Stimulated activated CD4-positive, alpha-beta T cell treated with anti-CD3 and anti-CD28 coated beads, TNF-alpha, amount 100 ng/mL, for 1 hour (primary cell): ENCODE data around the gene MRPL44.
"Not testable (repeated sequence)": the region's sequence is repeated elsewhere in the genome, so short reads cannot be mapped to it uniquely, and the experiment has no call there.

Source experiments
- DNase-seq, 3 donors: peaks; one replicate each; pipeline ENCODE4 v3.0.0-alpha.2; 2020; ENCODE audit warnings: low read depth in 3 of 3, low spot score in 1 of 3

The MRPL44 gene

DNA sequence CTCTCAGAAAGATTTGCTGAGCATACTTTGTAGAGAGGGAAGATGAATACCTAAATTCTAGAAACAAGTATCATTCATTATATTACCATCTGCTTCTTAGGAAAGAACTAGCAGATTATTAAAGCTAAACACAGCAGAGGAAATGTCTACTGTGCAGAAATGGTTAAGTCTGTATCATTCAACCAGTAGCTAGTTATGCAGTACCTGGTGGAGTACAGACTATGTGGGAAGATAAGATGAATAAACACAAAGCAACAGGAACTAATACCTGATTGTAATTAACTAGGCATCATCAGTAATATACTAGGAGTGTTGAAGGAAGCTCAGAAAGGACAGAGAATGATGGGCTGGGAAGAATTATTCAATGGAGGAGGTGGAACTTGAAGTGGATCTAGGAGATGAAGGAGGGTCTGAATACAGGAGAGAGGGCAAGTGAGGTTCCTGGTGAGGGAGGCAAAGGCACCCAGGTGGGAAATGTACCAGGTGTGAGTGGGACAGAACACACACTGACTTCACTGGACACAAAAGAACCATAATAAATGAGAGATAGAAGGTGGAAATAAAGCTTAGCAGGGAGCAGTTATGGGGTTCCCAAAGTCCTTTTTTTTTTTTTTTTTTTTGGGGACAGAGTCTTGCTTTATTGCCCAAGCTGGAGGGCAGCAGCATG lies 21.7 kb upstream of the MRPL44 start:
- no peak for DNase-seq

DNA sequence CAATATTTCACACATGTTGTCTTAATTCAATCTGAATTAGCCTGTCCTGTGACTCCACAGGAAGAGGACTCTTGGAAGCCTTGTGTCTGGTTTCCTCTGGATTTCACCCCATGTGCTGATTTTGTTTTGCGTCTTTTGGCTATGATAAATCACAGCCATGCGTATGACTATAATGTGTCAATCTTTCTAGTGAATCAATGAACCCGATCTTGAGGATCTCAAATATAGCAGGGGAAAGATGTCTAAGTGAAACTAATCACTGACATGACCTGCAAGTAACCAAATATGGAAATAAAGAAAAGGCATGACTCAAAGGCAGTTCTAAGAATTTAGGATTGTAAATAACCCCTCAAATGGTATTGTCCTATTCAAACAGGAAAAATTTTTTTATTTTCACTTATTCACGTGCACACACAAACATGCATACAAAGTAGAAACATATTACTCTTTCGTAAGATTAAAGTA lies 20.4 kb upstream of the MRPL44 start:
- DNase-seq: no peak

DNA sequence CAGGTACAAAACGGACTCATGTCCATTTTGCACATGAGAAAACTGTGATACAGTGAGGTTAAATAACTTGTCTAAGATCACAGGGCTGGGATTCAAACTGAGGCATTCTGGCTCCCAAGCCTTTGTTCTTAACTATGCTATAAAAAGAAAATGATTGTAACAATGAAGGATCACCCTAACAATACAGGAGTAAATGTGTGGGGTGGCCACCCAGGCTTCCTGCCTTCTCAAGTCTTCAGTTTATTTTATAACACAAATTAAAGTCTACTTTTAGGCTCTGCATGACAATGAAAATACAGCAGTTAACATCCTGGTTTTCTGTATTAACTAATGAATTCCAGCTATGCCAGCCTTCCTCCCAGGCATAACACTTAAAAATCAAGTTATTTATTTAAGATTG lies 19.7 kb upstream of the MRPL44 start:
- no peak for DNase-seq

DNA sequence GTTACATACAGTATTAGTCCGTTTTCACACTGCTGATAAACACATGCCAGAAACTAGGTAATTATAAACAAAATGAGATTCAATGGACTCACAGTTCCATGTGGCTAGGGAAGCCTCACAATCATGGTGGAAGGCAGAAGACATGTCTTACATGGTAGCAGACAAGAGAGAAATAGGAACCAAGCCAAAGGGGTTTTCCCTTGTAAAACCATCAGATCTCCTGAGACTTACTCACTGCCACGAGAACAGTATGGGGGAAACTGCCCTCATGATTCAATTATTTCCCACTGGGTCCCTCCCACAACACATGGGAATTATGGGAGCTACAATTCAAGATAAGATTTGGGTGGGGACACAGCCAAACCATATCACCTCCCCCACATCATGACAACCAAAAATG lies 17.8 kb upstream of the MRPL44 start:
- not testable (repeated sequence) for DNase-seq

DNA sequence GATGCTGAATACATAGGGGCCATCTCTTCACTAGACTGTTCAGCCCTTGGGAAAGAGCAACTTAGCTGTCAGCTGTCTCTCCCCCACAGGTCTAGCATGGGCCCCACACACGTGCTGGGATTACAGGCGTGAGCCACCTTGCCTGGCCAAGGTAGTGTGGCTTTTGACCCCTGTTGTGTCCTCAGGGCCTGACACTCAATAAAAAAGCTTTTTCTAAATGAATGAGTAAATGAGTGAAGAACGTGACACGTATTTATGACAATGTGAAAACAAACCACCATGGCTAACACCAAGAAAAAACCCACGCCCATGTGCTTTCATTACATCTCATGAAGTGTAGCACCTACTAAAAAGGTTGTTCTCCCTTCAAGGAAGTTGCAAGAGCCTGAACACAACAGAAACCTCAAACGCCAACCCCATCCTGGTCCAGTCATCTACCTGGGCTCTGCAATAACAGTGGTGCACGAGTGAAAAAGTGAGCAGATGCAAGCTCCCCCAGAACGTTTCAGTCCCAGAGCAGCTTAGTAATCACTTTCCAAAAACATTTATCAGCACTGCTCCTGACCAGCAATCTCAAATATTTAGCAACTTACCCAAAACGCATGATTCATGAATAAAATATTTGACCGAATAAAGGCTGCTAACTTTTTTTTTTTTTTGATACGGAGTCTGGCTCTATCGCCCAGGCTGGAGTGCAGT lies 15.5 kb upstream of the MRPL44 start:
- DNase-seq: peak in 1 of 3 donors; percentile 34

DNA sequence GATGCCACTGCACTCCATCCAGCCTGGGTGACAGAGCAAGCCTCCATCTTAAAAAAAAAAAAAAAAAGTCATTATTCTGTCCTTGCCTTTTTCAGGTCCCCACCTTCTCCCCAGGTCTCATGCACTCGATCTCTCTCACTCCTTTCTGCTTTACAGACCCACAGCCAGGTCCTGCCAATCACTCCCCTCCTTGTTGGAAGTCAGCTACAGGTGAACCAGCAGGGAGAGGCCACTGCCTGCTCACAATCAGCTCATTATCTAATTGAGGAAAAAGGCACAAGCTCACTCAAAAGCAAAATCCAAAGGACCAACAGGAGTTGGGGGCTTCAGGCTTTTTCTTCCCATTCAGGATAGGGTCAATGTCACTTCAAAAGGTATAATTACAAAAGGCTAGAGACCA lies 14.1 kb upstream of the MRPL44 start:
- DNase-seq: no peak

DNA sequence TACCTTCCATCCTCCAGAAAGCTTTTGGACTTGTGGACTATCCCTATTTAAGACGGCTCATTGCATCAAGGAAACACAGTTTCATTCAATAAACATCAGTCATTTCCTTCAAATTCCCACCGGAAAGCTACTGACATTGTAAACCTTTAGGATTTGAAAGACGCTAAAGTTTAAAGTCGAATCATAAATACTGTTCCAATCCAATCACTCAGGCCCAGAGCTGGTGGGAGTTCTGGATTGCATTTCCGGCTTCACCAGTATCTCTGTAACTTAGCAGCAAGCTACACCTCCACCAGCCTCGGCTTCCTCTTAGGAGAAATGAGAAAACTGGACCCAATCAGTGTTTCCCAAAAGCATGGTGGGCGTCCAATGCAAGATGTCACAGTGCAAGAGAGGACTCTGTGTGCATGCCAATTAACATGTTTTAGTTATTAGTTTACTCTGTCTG lies 13.7 kb upstream of the MRPL44 start:
- DNase-seq: no peak

DNA sequence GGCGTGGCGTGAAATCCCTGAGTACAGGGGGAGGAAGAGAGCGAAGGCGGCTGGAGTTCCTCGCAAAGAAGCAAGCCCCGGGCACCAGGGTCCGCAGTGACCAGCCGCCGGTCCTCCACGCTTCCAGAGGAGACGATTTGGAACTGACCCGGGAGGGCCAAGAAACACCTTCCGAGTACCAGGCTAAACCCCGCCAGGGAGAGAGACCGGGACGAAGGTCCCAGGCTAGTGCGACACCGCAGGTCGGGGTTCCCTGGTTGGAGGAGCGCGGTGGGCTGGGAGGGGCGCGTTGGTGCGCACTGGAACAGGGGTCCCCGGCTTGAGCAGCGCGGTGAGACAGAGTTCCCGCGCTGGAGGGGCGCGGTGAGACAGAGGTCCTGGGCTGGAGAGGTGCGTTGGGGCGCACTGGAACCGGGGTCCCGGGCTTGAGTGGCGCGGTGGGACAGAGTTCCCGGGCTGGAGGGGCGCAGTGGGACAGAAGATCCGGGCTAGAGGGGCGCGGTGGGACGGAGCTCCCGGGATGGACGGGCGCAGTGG lies 13.0 kb upstream of the MRPL44 start:
- no peak for DNase-seq

DNA sequence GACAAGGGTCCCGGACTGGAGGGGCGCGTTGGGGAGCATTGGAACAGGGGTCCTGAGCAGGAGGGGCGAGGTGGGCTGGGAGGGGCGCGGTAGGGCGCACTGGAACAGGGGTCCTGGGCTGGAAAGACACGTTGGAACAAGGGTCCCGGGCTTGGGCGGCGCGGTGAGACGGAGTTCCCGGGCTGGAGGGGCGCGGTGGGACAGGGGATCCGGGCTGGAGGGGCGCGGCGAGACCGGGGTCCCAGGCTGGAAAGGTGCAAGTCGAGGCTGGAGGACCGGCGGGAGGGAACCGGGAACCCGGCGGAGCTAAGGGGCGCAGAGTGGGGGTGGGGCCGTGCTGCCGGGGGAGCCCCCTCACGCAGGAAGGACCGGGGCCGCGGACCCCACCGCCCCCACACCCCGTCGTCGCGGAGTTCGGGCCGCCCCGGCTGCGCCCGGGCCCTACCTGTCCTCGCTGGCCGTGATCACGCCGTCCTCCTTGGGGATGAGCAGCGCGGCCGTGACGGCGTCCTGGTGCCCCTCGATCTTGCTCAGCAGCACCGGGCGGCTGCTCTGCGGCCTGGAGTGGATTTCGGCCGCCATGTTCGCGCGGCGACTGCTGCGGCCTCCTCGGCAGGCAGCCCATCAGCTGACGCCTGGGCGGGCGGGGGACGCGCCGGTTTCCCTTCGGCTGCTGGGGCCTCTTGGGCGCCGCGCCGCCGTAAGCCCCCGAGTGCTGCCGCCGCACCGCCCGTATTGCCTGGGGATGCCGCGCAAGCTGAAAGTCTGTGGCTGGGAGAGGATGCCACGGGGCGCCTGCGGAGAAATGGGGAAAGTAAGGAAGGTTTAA lies 12.3 kb upstream of the MRPL44 start, which contains the start of gene WDFY1:
Gene WDFY1, minus strand, starts transcription at position 633 of the 829 bp plus-strand sequence. Its CDS starts 51 bp downstream, at position 582.
- peak; percentile 52 to 71 (median 57) for DNase-seq

DNA sequence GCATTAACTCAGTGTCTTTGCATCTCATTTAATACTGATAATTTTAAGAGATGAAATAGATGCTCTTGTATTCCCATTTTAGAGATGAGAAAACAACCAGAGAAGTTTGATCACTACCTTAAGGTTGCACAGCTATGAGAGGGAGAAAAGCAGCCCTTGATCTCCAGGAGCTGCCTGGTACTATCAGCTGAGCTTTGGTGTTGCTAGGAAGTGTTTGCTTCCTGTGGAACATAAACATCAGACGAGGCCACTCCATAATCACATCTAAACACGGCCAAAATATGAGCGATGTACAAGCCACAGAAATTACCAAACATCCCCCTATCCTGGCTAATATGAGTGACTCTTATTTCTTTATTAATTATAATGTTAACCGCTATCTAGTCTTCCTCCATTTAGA lies 11.5 kb upstream of the MRPL44 start:
- no peak for DNase-seq

DNA sequence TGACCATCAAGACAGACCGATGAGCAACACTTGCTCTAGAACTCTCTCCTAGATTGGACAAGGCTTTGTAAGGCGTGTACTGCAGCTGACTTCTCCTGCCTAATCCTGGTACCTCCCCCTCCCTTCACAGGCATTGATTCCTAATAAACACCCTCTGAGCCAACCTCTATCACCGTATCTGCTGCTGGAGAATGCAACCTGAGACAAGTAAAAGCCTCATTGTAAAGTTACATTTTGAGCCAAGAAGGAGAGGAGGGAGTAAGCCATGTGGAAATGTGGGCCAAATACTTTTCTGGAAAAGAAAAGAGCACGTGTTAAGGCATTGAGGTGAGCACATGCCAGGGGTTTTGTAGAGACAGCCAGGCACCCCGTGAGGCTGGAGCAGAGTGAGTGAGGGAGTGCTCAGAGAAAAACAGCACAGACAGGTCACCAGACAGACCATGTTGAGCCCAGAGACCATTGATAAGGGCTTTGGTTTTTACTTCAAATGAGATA lies 9.5 kb upstream of the MRPL44 start:
- no peak for DNase-seq

DNA sequence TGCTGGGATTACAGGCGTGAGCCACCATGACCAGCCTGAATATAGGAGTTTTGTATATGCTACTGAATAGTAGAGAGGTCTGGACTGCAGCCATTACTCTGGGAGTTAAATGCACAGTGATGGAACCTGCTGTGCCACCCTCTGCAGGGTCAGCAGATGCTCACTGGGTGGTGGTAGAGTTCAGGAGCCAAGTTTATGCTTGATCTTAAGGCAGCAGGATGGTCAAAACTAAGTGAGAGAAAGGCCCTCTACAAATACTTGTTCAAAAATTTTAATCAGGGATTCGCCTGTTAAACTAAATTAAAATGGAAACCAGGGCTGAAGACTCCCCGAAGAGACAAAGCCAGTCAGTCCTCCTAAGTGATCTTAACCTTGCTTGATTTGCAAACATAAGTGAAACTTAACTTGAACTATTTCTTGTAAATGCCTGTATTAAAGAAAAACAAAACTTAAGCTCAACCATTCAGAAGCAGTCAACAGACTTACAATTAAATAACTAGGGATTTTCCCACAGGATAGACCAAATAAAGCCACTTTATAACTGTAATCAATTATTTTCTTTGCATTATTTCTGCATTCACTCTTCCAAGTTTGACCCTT lies 7.9 kb upstream of the MRPL44 start:
- DNase-seq: no peak

DNA sequence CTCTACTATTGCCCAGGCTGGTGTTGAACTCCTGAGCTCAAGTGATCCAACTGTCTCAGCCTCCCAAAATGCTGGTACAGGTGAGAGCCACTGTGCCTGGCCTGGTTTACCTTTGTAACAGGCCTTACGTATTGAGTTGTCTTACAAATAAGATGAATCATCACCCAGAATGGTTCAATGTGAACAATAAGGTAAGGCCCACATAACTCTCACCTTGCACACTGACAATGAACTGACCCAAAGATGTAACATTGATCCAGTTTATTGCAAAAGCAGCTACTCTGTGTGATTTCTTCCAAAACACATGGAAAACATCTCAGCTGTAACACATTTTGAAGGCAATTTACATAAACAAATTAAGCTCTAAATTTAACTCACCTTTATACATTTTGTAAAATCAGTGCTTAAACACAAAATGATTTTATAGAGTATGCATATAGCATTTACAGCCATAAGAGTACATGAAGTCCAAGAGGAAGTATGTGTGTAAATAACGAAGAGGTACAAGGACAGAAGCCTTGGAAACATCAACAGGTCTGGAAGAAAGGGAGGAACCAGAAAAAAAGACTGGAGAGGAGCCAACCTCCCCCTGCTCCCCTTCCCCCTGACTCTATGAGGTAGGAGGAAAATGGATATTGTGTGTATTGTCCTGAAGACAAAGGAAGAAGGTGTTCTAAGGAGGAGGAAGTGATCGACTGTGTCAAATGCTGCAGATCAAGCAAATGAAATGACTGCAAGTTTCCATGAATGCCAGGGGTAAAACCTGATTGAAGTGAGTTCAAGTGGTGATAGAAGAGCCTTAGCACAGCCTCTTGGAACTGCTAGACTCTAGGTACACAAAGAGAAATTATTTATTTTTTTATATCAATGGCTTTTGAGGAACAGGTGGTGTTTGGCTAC lies 6.6 kb upstream of the MRPL44 start:
- no peak for DNase-seq

DNA sequence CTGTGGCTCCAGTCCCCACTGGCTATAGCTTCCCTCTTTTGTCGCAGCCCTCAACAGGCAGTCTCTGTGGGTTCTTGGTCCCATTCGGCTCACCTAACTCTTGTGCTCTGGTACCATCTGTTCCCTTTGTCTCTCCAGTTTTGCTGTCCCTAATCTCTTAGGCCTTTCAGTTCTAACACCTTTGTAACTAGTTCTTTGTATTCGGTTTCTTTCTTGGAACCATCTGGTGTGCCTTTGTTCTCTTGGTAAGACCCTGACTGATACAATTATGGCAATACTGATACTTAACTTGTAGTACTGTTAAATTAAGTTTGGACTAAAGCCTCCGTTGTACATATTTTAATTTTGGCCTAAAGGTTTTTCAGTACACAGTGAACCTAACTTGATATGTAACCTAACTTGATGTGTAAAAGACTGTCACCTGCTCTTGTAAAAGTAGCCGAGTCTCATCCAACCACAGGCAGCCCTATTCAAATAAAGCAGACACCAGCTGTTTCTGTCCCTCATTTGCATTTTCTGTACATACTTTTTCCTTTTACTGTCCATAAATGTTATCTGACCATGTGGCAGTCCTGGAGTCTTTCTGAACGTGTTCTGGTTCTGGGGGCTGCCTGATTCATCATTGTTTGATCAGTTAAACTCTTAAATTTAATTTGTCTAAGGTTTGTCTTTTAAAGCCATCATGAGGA lies 4.8 kb upstream of the MRPL44 start:
- DNase-seq: no peak

DNA sequence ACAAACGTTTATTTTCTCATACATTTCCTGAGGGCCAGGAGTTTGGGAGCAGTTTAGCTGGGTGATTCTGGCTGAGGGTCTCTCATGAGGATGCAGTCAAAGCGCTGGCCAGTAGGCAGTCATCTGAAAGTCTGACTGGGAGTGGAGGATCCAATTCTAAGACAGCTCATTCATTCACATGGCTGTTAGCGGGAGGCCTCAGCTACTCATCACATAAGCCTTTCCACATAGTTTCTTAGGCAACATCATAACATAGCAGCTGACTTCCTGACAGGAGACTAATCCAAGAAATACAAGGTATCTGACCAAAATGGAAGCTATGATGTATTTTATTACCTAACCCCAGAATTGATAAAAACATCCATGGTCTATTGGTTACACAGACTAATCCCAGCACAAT lies 2.9 kb upstream of the MRPL44 start:
- no peak for DNase-seq

DNA sequence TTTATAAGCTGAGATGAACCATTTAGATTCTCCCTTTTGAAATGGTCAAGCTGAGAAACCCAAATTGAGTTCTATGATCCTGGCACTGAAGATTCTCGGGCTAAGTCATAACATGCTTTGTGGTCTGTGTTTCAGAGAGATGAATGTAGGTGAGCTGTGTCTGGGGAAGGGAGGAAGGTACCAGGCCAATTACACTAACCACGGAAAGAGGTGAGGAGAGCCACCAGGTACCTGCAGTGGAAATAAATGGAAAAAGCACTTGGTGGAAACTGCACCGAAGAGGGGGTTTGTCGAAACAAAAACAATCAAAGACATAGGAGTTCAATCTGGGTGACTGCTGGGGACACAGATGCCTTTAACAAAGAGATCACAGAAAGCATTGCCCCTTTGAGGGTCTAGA lies 963 bp upstream of the MRPL44 start:
- DNase-seq: no peak

DNA sequence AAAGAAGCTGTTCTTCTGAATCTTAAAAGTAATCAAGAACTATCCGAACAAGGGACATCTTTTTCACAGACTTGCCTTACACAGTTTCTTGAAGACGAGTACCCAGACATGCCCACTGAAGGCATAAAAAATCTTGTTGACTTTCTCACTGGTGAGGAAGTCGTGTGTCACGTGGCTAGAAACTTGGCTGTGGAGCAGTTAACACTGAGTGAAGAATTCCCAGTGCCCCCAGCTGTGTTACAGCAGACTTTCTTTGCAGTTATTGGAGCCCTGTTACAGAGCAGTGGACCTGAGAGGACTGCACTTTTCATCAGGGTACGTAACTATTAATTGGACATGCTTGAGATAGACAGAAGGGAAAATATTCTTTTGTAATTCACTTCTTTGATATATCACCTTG lies 2.4 kb downstream of the MRPL44 start:
- DNase-seq: no peak

DNA sequence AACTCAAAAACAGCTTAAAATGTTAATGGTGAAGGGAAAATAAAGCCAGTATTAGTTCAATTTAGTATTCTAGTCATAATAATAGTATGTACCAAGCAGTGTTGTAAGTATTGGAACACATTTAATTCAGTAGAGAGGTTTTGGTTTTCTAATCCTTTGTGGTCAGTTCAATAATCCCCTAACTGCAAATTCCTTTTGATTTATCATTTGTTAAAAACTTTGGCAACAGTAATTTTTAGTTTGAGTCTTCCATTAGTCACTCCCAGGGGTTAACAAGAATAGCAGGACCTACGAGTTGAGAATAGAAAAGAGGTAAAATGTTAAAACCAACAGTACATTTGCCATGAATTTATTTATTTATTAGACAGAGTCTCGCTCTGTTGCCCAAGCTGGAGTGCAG lies 10.7 kb downstream of the MRPL44 start:
- no peak for DNase-seq

DNA sequence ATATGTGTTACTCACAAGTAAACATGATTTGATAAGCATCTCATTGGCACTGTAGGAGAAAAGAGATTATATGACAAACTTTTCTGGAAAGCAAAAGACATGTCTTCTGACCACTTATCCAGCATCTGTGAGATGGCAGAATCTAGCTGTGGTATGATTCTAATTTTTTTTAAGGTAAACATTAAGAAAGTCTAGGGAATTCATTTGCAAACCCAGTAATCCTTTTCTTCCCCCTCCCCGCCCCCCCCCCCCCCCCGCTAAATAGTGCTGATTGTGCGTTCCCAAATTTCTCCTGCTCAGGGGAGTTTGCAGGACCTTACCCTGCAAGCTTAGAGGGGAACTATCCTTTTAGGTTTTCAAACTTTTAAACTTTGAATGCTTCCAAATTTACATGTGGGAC lies 12.1 kb downstream of the MRPL44 start:
- DNase-seq: no peak
